HepG2 (cell line): ENCODE results near the gene DNAJC11. TPM values are rescaled to one million over a fixed set of nuclear protein-coding genes. Genes with fewer than 3 reads are reported as not detected.

Experiments
- ATAC-seq: fragments of 200-7000 bp; cut with Tn5 transposase; 3 replicates; pipeline ENCODE4 v1.9.1; 2020; ENCODE audit warnings: mild to moderate bottlenecking, moderate library complexity
- BruUV-seq: library from RNA; stranded (reverse); fragments of 400-500 nt; replicated peaks from 2 replicates; lab custom pipeline; 2021; lab: Mats Ljungman, UMichigan
- CTCF ChIA-PET: fragments of 300-600 bp; formaldehyde crosslinking; extraction: SDS; loops from one replicate; lab custom pipeline; 2021; ENCODE audit warnings: low total read pairs, inconsistent platforms, low intra/inter-chr PET ratio; lab: Yijun Ruan, JAX
- POLR2A ChIA-PET: fragments of 350-600 bp; sonication (Branson Sonifier 250); formaldehyde crosslinking; loops from one replicate; lab custom pipeline; 2020; ENCODE audit warnings: antibody characterized with exemption, inconsistent platforms; lab: Yijun Ruan, JAX
- DNase-seq: peaks from one replicate; pipeline ENCODE4 v3.0.0-alpha.2; 2015; ENCODE audit warnings: low spot score
- FAIRE-seq: peaks from 3 replicates; lab custom pipeline; 2011; peaks lifted over from hg19 to GRCh38; lab: Jason Lieb, UNC
- H2AFZ ChIP-seq: one replicate; pipeline ENCODE4 v1.6.1; 2011; ENCODE audit warnings: low read length, inconsistent platforms
- H3K27ac ChIP-seq: fragments of 300-600 bp; 3 replicates; pipeline ENCODE4 v1.8.0; 2011; ENCODE audit warnings: mixed run types, mild to moderate bottlenecking, mixed read lengths, low read length, inconsistent platforms; ENCODE audit not compliant: insufficient read depth; ENCODE audit errors: extremely low read length
- H3K27me3 ChIP-seq, 2 experiments: fragments of 200-600 bp in 1 of 2; 2 replicates in 1 of 2; 3 replicates in 1 of 2; pipeline versions ENCODE4 v1.6.0 to v1.8.0; 2011; ENCODE audit warnings: low read length in 2 of 2, mild to moderate bottlenecking in 2 of 2, moderate library complexity in 2 of 2, inconsistent platforms in 1 of 2; ENCODE audit not compliant: insufficient read depth in 2 of 2, control insufficient read depth in 1 of 2
- H3K36me3 ChIP-seq, 2 experiments: fragments of 200-600 bp in 1 of 2; replicated peaks in 1 of 2; 2 replicates in 1 of 2; 3 replicates in 1 of 2; pipeline versions ENCODE4 v1.5.1 to v1.8.0; 2011; ENCODE audit warnings: low read length in 2 of 2, inconsistent platforms in 1 of 2; ENCODE audit not compliant: insufficient read depth in 2 of 2, control insufficient read depth in 1 of 2
- H3K4me1 ChIP-seq: 2 replicates; pipeline ENCODE4 v1.5.1; 2012; ENCODE audit warnings: low read length, inconsistent platforms; ENCODE audit not compliant: insufficient read depth
- H3K4me2 ChIP-seq: 2 replicates; pipeline ENCODE4 v1.6.0; 2011; ENCODE audit warnings: low read depth, low read length, inconsistent platforms
- H3K4me3 ChIP-seq, 3 experiments: fragments of 200-600 bp in 1 of 3; sonication (generic), shearing (Covaris generic) in 1 of 3; replicated peaks in 1 of 3; 2 replicates each; pipeline ENCODE4 v1.5.1; 2011 to 2016; ENCODE audit warnings: low read length in 3 of 3, inconsistent platforms in 2 of 3, low read depth in 2 of 3, mild to moderate bottlenecking in 2 of 3, control low read depth in 1 of 3, mixed read lengths in 1 of 3; ENCODE audit not compliant: insufficient read depth in 1 of 3
- H3K79me2 ChIP-seq: one replicate; pipeline ENCODE4 v1.6.1; 2011; ENCODE audit warnings: low read length, inconsistent platforms; ENCODE audit not compliant: insufficient read depth
- H3K9ac ChIP-seq: 2 replicates; pipeline ENCODE4 v1.6.0; 2011; ENCODE audit warnings: mild to moderate bottlenecking, low read depth, low read length, inconsistent platforms; ENCODE audit not compliant: insufficient read depth
- H3K9me3 ChIP-seq: 2 replicates; pipeline ENCODE4 v1.5.1; 2012; ENCODE audit warnings: mild to moderate bottlenecking, low read length
- H4K20me1 ChIP-seq: 2 replicates; pipeline ENCODE4 v1.6.0; 2011; ENCODE audit warnings: inconsistent platforms, mild to moderate bottlenecking, low read length, moderate library complexity; ENCODE audit not compliant: insufficient read depth
- CREB1 ChIP-seq, 2 experiments: fragments of 450-650 bp in 1 of 2; IDR thresholded peaks; 2 replicates each; pipeline ENCODE4 v1.6.1; 2016 to 2017; ENCODE audit warnings: control low read depth in 1 of 2, mild to moderate bottlenecking in 1 of 2, missing compliant biosample characterization in 1 of 2, missing genetic modification characterization in 1 of 2
- HHEX ChIP-seq: IDR thresholded peaks from 2 replicates; pipeline ENCODE4 v1.6.1; 2016; ENCODE audit warnings: control low read depth
- IRF2 ChIP-seq: IDR thresholded peaks from 2 replicates; pipeline ENCODE4 v1.6.1; 2018; ENCODE audit warnings: missing genetic modification reagents, missing compliant biosample characterization
- MAX ChIP-seq: IDR thresholded peaks from 2 replicates; pipeline ENCODE4 v1.6.1; 2012; ENCODE audit warnings: inconsistent platforms
- MIER2 ChIP-seq: IDR thresholded peaks from 2 replicates; pipeline ENCODE4 v1.6.1; 2016; ENCODE audit warnings: missing biosample characterization, missing genetic modification reagents
- MZF1 ChIP-seq: sonication (generic); formaldehyde crosslinking; IDR thresholded peaks from 2 replicates; pipeline ENCODE4 v1.8.1; 2023; ENCODE audit warnings: mild to moderate bottlenecking, missing genetic modification reagents, borderline replicate concordance
- PAXIP1 ChIP-seq: sonication (generic); formaldehyde crosslinking; conservative IDR thresholded peaks from 2 replicates; pipeline ENCODE4 v1.4.0; 2020; ENCODE audit warnings: mild to moderate bottlenecking, missing genetic modification reagents, moderate library complexity
- POLR2A ChIP-seq, 2 experiments: IDR thresholded peaks; 2 replicates each; pipeline ENCODE4 v1.6.1; 2011; ENCODE audit warnings: low read depth in 2 of 2, low read length in 2 of 2, mild to moderate bottlenecking in 1 of 2, moderate library complexity in 1 of 2; ENCODE audit not compliant: insufficient read depth in 1 of 2
- RBFOX2 ChIP-seq: fragments of 200-400 bp; formaldehyde crosslinking; IDR thresholded peaks from 2 replicates; pipeline ENCODE4 v1.6.1; 2017; ENCODE audit warnings: low read depth, mild to moderate bottlenecking, low read length
- SMC3 ChIP-seq: IDR thresholded peaks from 2 replicates; pipeline ENCODE4 v1.6.1; 2011; ENCODE audit warnings: low read length, improper control_type of control experiment
- STAT5B ChIP-seq: sonication (generic); formaldehyde crosslinking; IDR thresholded peaks from 2 replicates; pipeline ENCODE4 v1.4.0; 2020; ENCODE audit warnings: missing genetic modification reagents
- TCF12 ChIP-seq, 2 experiments: fragments of 450-650 bp in 1 of 2; sonication (generic) in 1 of 2; formaldehyde crosslinking in 1 of 2; IDR thresholded peaks; 2 replicates each; pipeline versions ENCODE4 v1.6.1 to v1.8.0; 2017 to 2022; ENCODE audit warnings: antibody characterized with exemption in 1 of 2, mild to moderate bottlenecking in 1 of 2, missing genetic modification reagents in 1 of 2, moderate library complexity in 1 of 2
- THAP11 ChIP-seq: IDR thresholded peaks from 2 replicates; pipeline ENCODE4 v1.6.1; 2016; ENCODE audit warnings: missing biosample characterization, missing genetic modification reagents
- ZNF101 ChIP-seq: sonication (generic); formaldehyde crosslinking; IDR thresholded peaks from 2 replicates; pipeline ENCODE4 v1.4.0; 2020; ENCODE audit warnings: mild to moderate bottlenecking, low read depth, missing genetic modification reagents, borderline replicate concordance
- ZNF614 ChIP-seq: IDR thresholded peaks from 2 replicates; pipeline ENCODE4 v1.6.1; 2018; ENCODE audit warnings: missing biosample characterization, missing genetic modification reagents, inconsistent platforms, borderline replicate concordance
- ZNF704 ChIP-seq: sonication (generic); formaldehyde crosslinking; IDR thresholded peaks from 2 replicates; pipeline ENCODE4 v1.8.1; 2023; ENCODE audit warnings: mild to moderate bottlenecking, inconsistent platforms, moderate library complexity, missing genetic modification reagents, borderline replicate concordance
- ZNF709 ChIP-seq: sonication (generic); formaldehyde crosslinking; IDR thresholded peaks from 2 replicates; pipeline ENCODE4 v1.5.0; 2020; ENCODE audit warnings: mild to moderate bottlenecking, missing genetic modification reagents
- ZNF761 ChIP-seq: sonication (generic); formaldehyde crosslinking; conservative IDR thresholded peaks from 2 replicates; pipeline ENCODE4 v1.4.0; 2020; ENCODE audit warnings: mild to moderate bottlenecking, missing genetic modification reagents
- WGBS: methylation state at CpG from one replicate; pipeline ENCODE4 v1.1.6; 2017; ENCODE audit warnings: low lambda C conversion rate; 5-methylcytosine and 5-hydroxymethylcytosine counted together
- in situ Hi-C: cut with HindIII; loops from 2 replicates; pipeline ENCODE4 v1.10.0; 2017; ENCODE audit warnings: low pct_unique_long_range_greater_than_20kb; ENCODE audit not compliant: extremely low pct_ligation_motif_present
- intact Hi-C: fragments of 100-400 bp; cut with micrococcal nuclease; formaldehyde crosslinking; loops from one replicate; pipeline ENCODE4 v1.10.0; 2022; ENCODE audit not compliant: unreplicated experiment
- polyA plus RNA-seq, 8 experiments: library from polyadenylated mRNA; depleted of rRNA in 3 of 8; stranded (reverse) in 7 of 8; unstranded in 1 of 8; fragments of >200 nt; fragmentation: Illumina TruSeq in 4 of 8; extraction: Trizol in 4 of 8; gene quantifications; 2 replicates each; pipeline versions ENCODE4 v1.2.1 to v1.2.3, GENCODE V29; 2011 to 2016; ENCODE audit warnings: low read depth in 4 of 8, missing spikeins in 1 of 8, mixed read lengths in 1 of 8; ENCODE audit not compliant: insufficient read depth in 1 of 8
- total RNA-seq, 5 experiments: library from RNA; depleted of rRNA; stranded (reverse); fragments of >200 nt; fragmentation: Illumina TruSeq; extraction: Trizol; gene quantifications; 2 replicates each; pipeline ENCODE4 v1.2.3, GENCODE V29; 2016; ENCODE audit warnings: low read depth in 1 of 5

Gene DNAJC11
- total and polyA plus RNA-seq, 2 of the 13 experiments (the other 11 are each of a cell fraction or from before 2014, with no cell fraction given), result 25.1 to 47.6 TPM

GRCh38 chr1:6624710-6625583 is 76.7 kb downstream of the DNAJC11 start, which contains the start of gene THAP3:
TSS of gene THAP3 (plus strand) at chr1:6624868. CDS start at chr1:6625219, 351 bp downstream.
- ChIA-PET POLR2A (interaction anchor here (0.7 to 3.1 kb wide), 7 partner anchors 9 to 160 kb away, joined by 3 to 19 read pairs (median 5); partner anchors contain the start of genes CAMTA1, KLHL21, NOL9 and TAS1R1), CTCF (interaction anchor here (1.4 kb wide), 1 partner anchor 71 kb away, joined by 3 read pairs; the partner anchor contains the start of gene NOL9)
- ATAC-seq (peak; percentile 88), FAIRE-seq (peak; percentile 70), DNase-seq (peak; percentile 73)
- intact Hi-C loops (loop anchor here (5.0 kb wide), 1 partner anchor 43 kb away; no protein-coding TSS in a partner anchor), in situ Hi-C loops (no loop called here)
- H3K27ac ChIP-seq, result peak within 1 kb of the TSS; percentile 73
- H3K4me1 ChIP-seq, result peaks cover 31% of the 10 kb centered on the region
- peaks cover 22 to 65% of the 10 kb centered on the region in 2 experiments; a peak in 4 of 5 replicates for H3K36me3 ChIP-seq
- no peaks in the 10 kb centered on the region; a peak in 1 of 5 replicates for H3K27me3 ChIP-seq
- WGBS, result 16% methylated on average over 5 of the region's 73 CpGs
- peak within 1 kb of the TSS; percentile 74 to 89 (median 88) for H3K4me3 ChIP-seq
- no TSS peak for BruUV-seq
- peaks cover 31% of the 10 kb centered on the region for H3K79me2 ChIP-seq
- H2AFZ ChIP-seq, result no peak within 1 kb of the TSS
- peak within 1 kb of the TSS; percentile 93 for H3K4me2 ChIP-seq
- H4K20me1 ChIP-seq, result no peaks in the 10 kb centered on the region; the same call in 1 of the 2 replicates
- no peaks in the 10 kb centered on the region for H3K9me3 ChIP-seq
- peak within 1 kb of the TSS; percentile 92 for H3K9ac ChIP-seq
- TF ChIP-seq TCF12 (IDR thresholded peaks at IDR 0.05) (no peak), TCF12 (CRISPR knock-in tag; IDR thresholded peaks at IDR 0.05) (peak; percentile 58; the same call in 1 of the 2 replicates), PAXIP1 (CRISPR knock-in tag) (no peak), POLR2A (IDR thresholded peaks at IDR 0.05; ENCODE audit: insufficient read depth in 1 of 2, low read depth in 2 of 2, low read length in 2 of 2) (peak in 1 of 2 experiments; percentile 57; a peak in 1 of 4 replicates), ZNF101 (CRISPR knock-in tag) (no peak), MAX (peak; percentile 53), ZNF709 (CRISPR knock-in tag) (0 out of 2 replicates have a peak, but pooled peaks have one; percentile 56), IRF2 (CRISPR knock-in tag) (peak; percentile 41; the same call in 1 of the 2 replicates), ZNF704 (CRISPR knock-in tag) (0 out of 2 replicates have a peak, but pooled peaks have one; percentile 33), SMC3 (no peak), MIER2 (CRISPR knock-in tag) (0 out of 2 replicates have a peak, but pooled peaks have one; percentile 19), ZNF614 (CRISPR knock-in tag) (no peak), HHEX (CRISPR knock-in tag) (no peak), ZNF761 (CRISPR knock-in tag) (0 out of 2 replicates have a peak, but pooled peaks have one; percentile 63), STAT5B (CRISPR knock-in tag) (peak; percentile 56; the same call in 1 of the 2 replicates), RBFOX2 (peak; percentile 80), CREB1 (IDR thresholded peaks at IDR 0.05) (peak; percentile 97), CREB1 (CRISPR knock-in tag; IDR thresholded peaks at IDR 0.05) (peak; percentile 86), THAP11 (CRISPR knock-in tag) (peak; percentile 86), MZF1 (CRISPR knock-in tag) (no peak)
